ES-I3 (cell line): ENCODE measurements around the gene LDLRAD3.

ENCODE experiments used
- H3K36me3 ChIP-seq: 2 replicates; pipeline ENCODE4 v1.6.1; 2013; ENCODE audit warnings: mild to moderate bottlenecking, low read length, control low read depth, moderate library complexity; ENCODE audit not compliant: insufficient read depth
- H3K4me1 ChIP-seq: 2 replicates; pipeline ENCODE4 v1.6.1; 2013; ENCODE audit warnings: mild to moderate bottlenecking, control low read depth, low read length; ENCODE audit not compliant: insufficient read depth
- H3K9ac ChIP-seq: 2 replicates; pipeline ENCODE4 v1.6.1; 2013; ENCODE audit warnings: low read depth, mild to moderate bottlenecking, low read length, moderate library complexity
- H3K9me3 ChIP-seq: 2 replicates; pipeline ENCODE4 v1.6.1; 2013; ENCODE audit warnings: mild to moderate bottlenecking, low read length, moderate library complexity; ENCODE audit not compliant: control insufficient read depth, insufficient read depth

Gene LDLRAD3

DNA sequence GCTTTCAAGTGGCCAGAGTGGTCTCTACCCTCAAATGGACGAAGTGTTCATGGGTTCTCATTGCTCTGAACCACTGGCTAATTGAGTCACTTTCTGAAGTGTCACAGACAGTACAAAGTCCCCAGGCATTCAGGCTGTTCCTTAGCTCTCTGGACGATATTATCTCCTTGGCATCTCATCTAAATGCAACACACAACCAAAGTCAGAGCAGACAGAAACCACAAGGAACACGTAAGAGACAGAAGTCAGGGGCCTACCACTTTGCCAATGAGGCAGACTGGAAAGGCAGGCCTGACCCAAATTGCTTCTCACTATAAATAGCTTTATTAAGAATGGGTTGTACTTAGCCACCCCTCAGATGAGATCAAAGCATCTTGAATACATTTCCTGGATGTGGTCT, 29.0 kb upstream of the LDLRAD3 start:
- Histone ChIP-seq H3K36me3 (no peaks in the 10 kb centered on the region), H3K9ac (no peak overlapping the region), H3K4me1 (no peaks in the 10 kb centered on the region), H3K9me3 (no peaks in the 10 kb centered on the region)

DNA sequence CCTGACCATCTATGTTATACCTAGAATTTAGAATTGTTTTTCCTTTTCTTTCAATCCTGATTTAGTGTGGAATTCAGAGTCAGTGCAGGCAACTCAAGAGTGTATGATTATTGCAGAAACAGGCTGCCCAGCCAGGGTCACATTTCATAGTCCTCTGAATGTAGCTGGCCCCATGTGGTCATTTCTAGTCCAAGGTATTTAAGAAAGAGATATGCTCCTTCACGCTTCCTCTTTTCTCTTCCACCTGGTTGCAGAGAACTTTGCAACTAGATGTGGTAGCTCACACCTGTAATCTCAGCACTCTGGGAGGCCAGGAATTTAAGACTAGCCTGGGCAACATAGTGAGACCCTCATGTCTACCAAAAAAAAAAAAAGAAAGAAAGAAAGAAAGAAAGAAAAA, 27.6 kb upstream of the LDLRAD3 start:
- H3K4me1 ChIP-seq = no peaks in the 10 kb centered on the region
- no peaks in the 10 kb centered on the region for H3K36me3 ChIP-seq
- no peak overlapping the region for H3K9ac ChIP-seq
- no peaks in the 10 kb centered on the region for H3K9me3 ChIP-seq

DNA sequence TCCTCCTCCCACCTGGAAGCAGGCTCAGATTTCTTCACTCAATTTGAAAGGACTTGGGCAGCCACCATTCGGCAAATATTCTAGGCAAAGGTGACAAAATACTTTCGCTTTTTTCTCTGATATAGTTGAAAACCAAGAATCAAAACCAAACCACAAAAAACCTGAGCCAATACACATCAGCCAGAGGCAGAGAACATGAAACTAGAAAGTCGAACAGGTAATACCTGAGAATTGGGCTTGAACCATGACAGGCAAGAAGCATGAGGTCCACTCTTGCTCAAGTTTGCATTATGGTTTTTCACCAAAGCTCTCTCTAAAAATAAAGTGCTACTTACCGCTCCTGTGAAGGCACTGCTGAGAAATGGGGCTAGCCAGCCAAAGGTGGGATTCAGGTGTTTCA, 26.2 kb upstream of the LDLRAD3 start:
- no peaks in the 10 kb centered on the region for H3K9me3 ChIP-seq
- H3K9ac ChIP-seq = no peak overlapping the region
- H3K36me3 ChIP-seq = no peaks in the 10 kb centered on the region
- no peaks in the 10 kb centered on the region for H3K4me1 ChIP-seq

DNA sequence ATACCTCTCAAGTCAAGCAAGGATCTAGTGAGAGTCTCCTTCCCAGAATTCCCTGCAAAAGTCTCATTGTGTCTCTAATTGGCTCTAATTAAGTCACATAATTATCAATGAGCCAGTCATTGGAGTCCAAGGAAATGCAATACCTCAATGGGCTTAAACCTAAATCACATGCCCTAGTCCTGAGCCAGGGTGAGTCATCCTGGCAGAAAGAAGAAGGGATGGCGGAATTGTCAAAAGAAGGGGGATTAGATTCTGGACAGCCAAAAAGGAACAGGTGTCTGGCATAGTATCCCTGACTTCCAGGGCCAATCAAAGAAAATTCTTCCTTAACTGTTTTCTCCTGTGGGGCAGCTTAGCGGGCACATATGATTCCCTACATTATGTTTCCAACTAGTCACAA, 25.1 kb upstream of the LDLRAD3 start:
- H3K9ac ChIP-seq = no peak overlapping the region
- no peaks in the 10 kb centered on the region for H3K36me3 ChIP-seq
- no peaks in the 10 kb centered on the region for H3K4me1 ChIP-seq
- no peaks in the 10 kb centered on the region for H3K9me3 ChIP-seq

DNA sequence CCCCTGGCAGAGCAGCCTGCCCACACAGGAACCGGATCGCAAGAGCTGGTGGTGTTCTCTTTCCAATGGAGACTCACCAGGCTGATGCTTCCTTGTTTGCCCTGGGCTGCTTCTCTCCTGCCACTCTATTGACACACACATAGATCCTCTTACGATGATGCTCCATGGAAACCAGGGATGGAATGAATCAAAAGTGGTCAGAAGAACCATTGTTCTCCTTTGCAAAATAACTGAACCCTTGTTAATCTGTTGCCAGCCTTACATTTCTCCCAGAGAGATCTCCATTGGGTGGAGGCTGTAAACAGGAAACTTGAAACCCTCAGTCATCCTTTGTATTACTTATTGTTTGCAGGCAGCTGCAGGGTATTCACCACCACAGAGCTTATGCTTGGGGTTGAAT, 24.6 kb upstream of the LDLRAD3 start:
- Histone ChIP-seq H3K4me1 (no peaks in the 10 kb centered on the region), H3K9ac (no peak overlapping the region), H3K36me3 (no peaks in the 10 kb centered on the region), H3K9me3 (no peaks in the 10 kb centered on the region)

DNA sequence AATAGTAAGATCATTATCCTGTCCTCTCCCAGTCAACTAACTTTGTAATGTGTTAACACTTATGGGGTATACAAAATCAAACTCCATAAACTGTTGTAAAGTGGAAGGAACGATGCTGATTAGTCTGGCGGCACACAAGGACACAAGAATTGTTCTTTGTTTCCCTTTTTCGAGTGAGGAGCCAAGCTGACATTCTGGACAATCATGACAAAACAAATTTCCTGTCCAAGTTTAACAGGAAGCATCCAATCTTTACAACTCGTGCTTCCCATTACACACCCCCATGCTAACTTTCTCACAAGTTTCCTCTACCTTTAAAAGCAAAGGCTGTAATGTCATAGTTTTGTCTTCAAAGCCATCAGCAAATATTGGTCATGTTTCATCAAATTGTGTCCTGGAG, 20.4 kb upstream of the LDLRAD3 start:
- Histone ChIP-seq H3K9ac (no peak overlapping the region), H3K9me3 (no peaks in the 10 kb centered on the region), H3K36me3 (no peaks in the 10 kb centered on the region)

DNA sequence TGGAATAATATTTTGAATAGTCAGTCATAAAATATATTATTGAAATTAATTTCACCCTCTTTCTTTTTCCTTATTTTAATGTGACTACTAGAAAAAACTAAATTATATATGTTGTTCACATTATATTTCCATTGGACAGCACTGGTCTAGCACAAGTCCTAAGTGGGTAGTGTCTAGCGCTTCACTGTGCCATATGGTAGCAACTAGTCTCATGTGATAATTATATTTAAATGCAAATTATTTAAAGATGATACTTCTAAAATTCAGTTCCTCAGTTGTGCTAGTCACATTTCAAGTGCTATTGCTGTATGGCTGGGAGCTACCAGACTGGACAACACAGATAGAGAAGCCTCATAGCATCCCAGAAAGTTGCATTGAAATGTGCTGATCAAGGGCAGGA, 19.1 kb upstream of the LDLRAD3 start:
- no peaks in the 10 kb centered on the region for H3K9me3 ChIP-seq
- H3K36me3 ChIP-seq = no peaks in the 10 kb centered on the region
- H3K9ac ChIP-seq = no peak overlapping the region
- no peaks in the 10 kb centered on the region for H3K4me1 ChIP-seq

More for the DNA sequence above, 20.4 kb upstream of the LDLRAD3 start:
- H3K4me1 ChIP-seq = no peaks in the 10 kb centered on the region

DNA sequence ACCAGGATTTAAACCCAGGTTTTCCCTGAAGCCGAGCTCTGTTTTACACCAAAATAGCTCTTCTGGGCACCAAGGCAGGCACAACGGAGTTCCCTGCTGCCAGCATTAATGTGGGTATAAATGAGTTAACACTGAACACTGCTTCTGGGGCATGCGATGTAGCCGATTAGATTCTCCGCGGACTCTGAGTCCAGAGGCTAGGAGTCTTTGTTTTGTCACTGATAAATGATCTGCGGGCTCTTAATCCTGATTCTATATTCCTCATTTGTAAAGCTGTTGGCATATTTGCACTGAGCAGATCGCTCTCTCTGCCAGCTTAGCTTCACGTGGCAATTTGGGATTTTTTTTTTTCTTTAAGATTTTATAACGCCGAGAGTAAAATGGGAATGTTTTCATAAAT, 16.8 kb upstream of the LDLRAD3 start:
- Histone ChIP-seq H3K4me1 (no peaks in the 10 kb centered on the region), H3K36me3 (no peaks in the 10 kb centered on the region), H3K9me3 (no peaks in the 10 kb centered on the region), H3K9ac (no peak overlapping the region)

DNA sequence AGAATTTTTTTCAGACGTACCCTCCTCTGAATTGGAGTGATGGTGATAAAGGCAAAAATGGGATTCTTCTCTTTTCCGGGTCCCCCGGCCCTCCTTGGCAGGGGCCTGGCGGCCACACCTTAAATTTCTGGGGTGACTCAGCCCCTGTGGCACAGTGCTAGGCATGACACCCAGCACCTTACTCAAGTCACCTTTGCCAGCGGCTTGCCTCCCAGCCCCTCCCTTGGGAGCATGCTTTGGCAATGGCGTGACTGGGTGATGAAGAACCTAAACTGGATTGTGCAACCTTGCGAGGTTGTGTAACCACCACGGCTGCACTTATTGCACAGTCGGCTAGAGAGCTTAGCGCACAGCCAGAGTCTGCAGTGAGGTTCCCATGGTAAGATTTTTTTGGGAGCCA, 16.2 kb upstream of the LDLRAD3 start:
- Histone ChIP-seq H3K36me3 (no peaks in the 10 kb centered on the region), H3K9me3 (no peaks in the 10 kb centered on the region), H3K9ac (no peak overlapping the region), H3K4me1 (no peaks in the 10 kb centered on the region)

DNA sequence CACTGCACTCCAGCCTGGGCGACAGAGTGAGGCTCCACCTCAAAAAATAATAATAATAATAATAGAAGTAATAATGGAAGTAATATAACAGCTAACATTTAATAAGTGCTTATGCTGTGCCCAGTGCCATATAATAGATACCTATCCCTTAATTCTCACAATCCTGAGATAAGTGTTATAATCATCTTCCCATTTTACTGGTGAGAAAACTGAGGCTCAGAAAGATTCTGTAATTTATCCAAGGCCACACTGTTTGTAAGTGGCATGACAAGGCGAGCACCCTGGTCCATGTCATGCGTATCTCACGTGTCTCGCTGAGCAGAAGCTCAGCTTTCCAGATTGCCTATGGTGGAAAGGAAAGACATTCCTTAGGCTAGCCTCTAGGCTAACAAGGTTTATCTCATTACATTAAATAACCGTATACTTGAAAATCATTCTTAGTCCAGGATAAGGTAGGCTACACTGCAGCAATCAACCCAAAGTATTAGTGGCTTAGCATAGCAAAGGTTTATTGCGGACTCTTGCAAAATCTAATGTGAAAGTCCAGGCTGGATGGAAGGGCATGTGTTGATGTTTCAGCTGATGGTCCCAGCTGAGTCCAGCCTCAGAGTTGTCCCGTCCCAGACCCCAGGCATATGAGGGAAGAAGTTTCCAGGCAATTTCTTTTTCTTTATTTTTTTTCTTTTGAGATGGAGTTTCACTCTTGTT, 15.0 kb upstream of the LDLRAD3 start:
- H3K36me3 ChIP-seq = no peaks in the 10 kb centered on the region

DNA sequence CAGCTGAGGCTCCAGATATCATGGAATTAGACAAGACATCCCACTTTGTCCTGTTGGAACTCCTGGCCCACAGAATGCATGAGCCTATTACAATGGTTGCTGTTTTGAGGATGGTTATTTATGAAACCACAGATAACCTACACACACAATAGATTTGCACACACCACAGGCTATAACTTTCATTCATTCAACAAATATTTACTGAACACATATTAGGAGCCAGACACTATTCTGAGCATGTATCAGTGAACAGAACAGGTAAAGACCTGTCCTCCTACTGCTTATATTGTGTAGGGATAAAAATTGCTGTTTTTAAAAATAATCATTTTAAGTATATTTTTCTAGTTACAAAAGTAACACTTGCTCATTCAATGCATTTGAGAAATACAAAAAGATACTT, 13.4 kb upstream of the LDLRAD3 start:
- no peaks in the 10 kb centered on the region for H3K36me3 ChIP-seq
- H3K9me3 ChIP-seq = no peaks in the 10 kb centered on the region
- H3K4me1 ChIP-seq = no peaks in the 10 kb centered on the region
- no peak overlapping the region for H3K9ac ChIP-seq

More for the DNA sequence above, 15.0 kb upstream of the LDLRAD3 start:
- Histone ChIP-seq H3K9ac (no peak overlapping the region), H3K9me3 (no peaks in the 10 kb centered on the region), H3K4me1 (no peaks in the 10 kb centered on the region)

DNA sequence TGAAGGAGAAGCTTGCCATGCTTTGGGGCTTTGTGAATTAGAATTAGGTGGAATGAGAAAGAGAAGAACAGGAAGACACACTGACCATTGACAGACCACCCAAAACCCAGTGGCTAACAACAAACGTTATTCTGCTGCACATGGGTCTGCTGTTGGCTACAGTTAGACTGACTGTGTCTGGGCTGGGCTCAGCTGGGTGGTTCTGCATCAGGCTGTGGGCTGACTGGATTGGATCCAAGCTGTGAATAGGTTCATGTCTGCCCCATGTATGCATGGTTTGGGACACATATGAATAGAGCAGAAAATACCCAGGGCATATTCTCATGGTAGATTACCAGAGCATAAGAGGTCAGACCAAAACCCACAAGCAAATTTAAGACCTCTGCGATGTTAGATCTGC, 11.7 kb upstream of the LDLRAD3 start:
- H3K9me3 ChIP-seq = no peaks in the 10 kb centered on the region
- no peaks in the 10 kb centered on the region for H3K4me1 ChIP-seq
- H3K36me3 ChIP-seq = no peaks in the 10 kb centered on the region
- H3K9ac ChIP-seq = no peak overlapping the region

DNA sequence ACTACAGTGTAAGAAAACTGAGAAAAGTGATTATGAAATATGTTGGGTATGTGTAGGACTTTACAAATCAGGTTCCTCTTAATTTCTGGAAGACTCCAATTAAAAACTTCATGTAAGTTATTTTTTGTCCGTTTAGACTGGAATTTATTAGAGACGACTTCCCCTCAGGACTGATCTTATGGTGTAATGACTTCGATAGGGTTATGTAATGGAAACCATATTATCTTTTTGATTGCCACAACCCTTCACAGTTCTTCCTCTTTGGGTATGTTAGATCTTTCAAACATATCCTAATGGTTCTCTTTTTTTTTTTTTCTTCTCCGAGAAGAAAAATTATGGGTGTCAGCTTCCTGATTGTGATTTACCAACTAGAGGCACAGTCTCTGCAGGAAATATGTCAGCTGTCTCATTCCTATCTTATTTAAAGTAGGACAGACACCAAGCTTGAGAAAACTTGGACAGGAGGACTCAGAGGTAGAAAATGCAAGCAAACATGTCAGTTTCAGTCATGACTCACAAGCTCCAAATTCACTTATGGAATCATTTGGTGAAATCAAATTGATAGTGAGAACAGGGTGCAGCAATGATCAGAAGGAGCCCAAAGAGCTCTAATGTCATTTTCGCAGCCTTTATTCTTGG, 11.1 kb upstream of the LDLRAD3 start:
- H3K36me3 ChIP-seq = no peaks in the 10 kb centered on the region
- H3K4me1 ChIP-seq = peaks cover 5% of the 10 kb centered on the region
- no peak overlapping the region for H3K9ac ChIP-seq
- H3K9me3 ChIP-seq = no peaks in the 10 kb centered on the region

DNA sequence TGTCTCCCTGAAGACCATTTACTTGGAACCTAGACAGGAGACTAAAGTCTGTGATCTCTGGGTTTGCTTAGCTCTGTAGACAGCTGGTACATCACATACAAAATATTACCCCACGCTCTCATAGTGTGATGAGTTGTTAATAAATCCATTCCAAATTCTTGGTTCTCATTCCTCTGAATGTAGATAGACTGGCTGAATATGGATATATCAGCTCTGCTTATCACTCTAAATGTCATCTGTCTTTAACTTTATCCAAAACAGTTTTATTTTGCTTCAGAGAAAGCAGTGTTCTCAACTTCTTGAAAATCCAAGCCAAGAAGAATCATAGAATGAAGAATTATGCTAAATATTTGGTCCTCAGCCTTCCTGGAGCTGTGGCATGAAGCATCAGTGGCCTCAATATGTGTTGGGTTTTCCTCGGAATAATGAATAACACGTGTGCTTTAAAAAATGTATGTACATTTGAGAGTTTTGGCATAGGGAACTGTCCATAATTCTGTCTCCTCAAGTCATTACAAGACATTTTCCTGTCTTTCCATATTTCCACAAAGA, 10.5 kb upstream of the LDLRAD3 start:
- no peaks in the 10 kb centered on the region for H3K9me3 ChIP-seq
- H3K9ac ChIP-seq = no peak overlapping the region
- no peaks in the 10 kb centered on the region for H3K36me3 ChIP-seq
- peaks cover 9% of the 10 kb centered on the region for H3K4me1 ChIP-seq

DNA sequence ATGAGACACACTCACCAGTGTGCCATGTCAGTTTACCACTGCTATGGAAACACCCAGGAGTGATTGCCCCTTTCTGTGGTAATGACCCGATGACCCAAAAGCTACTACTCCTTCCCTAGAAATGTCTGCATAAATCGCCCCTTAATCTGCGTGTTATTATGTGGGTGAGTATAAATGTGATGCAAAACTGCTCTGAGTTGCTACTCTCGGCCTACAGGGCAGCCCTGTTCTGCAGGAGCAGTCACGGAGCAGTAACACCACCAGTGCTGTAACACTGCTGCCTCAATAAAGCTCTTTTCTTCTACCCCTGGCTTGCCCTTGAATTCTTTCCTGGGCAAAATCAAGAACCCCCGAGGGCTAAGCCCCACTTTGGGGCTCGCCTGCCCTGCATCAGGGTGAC, 9.6 kb upstream of the LDLRAD3 start:
- Histone ChIP-seq H3K9ac (no peak overlapping the region), H3K36me3 (no peaks in the 10 kb centered on the region), H3K9me3 (no peaks in the 10 kb centered on the region), H3K4me1 (peaks cover 9% of the 10 kb centered on the region)
